SJSA1 (cell line): ENCODE data around the gene VWA8. TPM values are rescaled to one million over a fixed set of nuclear protein-coding genes. Genes with fewer than 3 reads are reported as not detected.
"Not testable (repeated sequence)": the region's sequence is repeated elsewhere in the genome, so short reads cannot be mapped to it uniquely, and the experiment has no call there.

Source experiments
- DNase-seq, 2 experiments: peaks; one replicate each; pipeline ENCODE4 v3.0.0-alpha.2; 2015 to 2020; ENCODE audit warnings: low spot score in 2 of 2, low read depth in 1 of 2
- H3K27ac ChIP-seq: fragments of 250-450 bp; sonication (Bioruptor Pico); 2 replicates; pipeline ENCODE4 v1.5.1; 2020; ENCODE audit warnings: mild to moderate bottlenecking, moderate library complexity
- H3K27me3 ChIP-seq: fragments of 250-450 bp; sonication (Bioruptor Pico); replicated peaks from 2 replicates; pipeline ENCODE4 v1.5.1; 2020; ENCODE audit warnings: mild to moderate bottlenecking, moderate library complexity
- H3K36me3 ChIP-seq: fragments of 250-450 bp; sonication (Bioruptor Pico); 2 replicates; pipeline ENCODE4 v1.5.1; 2020; ENCODE audit warnings: mild to moderate bottlenecking
- H3K4me1 ChIP-seq: fragments of 250-450 bp; sonication (Bioruptor Pico); replicated peaks from 2 replicates; pipeline ENCODE4 v1.6.1; 2021; ENCODE audit warnings: mild to moderate bottlenecking
- H3K4me3 ChIP-seq: fragments of 250-450 bp; sonication (Bioruptor Pico); 2 replicates; pipeline ENCODE4 v1.5.1; 2020; ENCODE audit warnings: mild to moderate bottlenecking
- H3K9me3 ChIP-seq: fragments of 250-450 bp; sonication (Bioruptor Pico); replicated peaks from 2 replicates; pipeline ENCODE4 v1.5.1; 2020; ENCODE audit warnings: mild to moderate bottlenecking
- total RNA-seq: library from RNA; depleted of rRNA; stranded (reverse); fragments of >200 nt; shearing (Covaris generic); gene quantifications from 2 replicates; pipeline ENCODE4 v1.2.3, GENCODE V29; 2014; rRNA removed

The VWA8 gene
- total RNA-seq, 1 experiment from 2014 or later: 8.6 TPM

DNA sequence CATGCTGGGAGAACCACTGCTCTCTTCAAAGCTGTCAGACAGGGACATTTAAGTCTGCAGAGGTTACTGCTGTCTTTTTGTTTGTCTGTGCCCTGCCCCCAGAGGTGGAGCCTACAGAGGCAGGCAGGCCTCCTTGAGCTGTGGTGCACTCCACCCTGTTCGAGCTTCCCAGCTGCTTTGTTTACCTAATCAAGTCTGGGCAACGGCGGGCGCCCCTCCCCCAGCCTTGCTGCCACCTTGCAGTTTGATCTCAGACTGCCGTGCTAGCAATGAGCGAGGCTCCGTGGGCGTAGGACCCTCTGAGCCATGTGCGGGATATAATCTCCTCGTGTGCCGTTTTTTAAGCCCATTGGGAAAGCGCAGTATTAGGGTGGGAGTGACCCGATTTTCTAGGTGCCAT, 420.7 kb downstream of the VWA8 start:
- not testable (repeated sequence) for H3K4me1 ChIP-seq, H3K9me3 ChIP-seq, H3K27ac ChIP-seq, H3K27me3 ChIP-seq, DNase-seq, H3K36me3 ChIP-seq, H3K4me3 ChIP-seq

DNA sequence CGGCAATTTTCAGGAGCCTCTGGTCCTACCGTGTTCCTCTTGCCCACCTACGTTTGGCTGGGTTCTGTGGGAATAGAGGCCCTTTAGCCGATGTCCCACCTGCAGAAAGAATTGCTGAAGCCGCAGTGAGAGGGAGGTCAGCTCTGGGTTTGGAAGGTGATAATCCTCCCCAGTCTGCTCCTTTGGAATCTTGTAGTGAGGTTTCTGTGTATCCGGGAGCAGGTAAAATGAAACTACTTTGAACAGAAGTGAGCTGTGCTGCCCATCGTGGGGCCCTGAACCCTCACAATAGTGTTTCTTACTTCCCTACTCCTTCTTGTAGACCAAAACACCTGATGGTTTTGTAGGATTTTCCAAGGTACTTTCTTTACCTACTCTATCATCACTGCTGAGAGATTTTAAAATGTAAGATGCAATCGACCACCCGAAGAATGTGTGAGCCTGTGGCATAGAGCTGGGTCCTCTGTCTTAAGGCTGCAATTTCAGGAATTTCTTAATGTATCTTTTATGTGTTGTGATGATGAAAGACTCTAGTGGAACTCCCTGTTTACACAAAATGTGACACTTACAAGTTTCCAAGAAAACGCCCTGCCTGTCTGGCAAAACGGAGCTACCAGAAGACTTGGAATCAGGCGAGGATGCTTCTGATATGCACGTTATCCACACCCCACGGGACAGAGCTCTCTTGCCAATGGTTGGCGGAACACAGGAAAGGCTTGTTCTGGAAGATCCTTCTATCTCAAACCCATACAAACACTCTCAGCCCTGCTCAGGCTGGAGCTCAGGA, 427.4 kb downstream of the VWA8 start:
- no peaks in the 10 kb centered on the region for H3K27me3 ChIP-seq
- no peak overlapping the region for H3K27ac ChIP-seq
- H3K4me3 ChIP-seq: no peak overlapping the region
- H3K36me3 ChIP-seq: no peaks in the 10 kb centered on the region
- no peak for DNase-seq
- H3K4me1 ChIP-seq: no peaks in the 10 kb centered on the region
- H3K9me3 ChIP-seq: no peaks in the 10 kb centered on the region

DNA sequence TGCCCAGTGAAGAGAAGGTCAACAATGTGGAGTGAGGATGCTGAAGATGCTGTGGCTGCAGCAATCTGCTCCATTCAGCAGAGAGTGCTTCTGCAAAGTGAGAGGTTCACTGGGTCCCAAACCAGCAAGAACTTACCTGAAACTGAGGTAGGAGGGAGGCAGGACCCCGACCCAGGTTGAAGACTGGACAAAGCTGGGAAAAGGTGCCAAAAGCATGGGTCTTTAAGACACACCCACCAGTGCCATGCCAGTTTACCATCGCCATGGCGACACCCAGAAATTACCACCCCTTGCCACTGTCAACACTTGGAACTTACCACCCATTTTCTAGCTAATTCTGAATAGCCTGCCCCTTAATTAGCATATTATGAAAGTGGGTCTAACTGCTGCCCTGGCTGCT, 432.9 kb downstream of the VWA8 start:
- H3K27ac ChIP-seq: no peak overlapping the region
- no peaks in the 10 kb centered on the region for H3K4me1 ChIP-seq
- H3K4me3 ChIP-seq: no peak overlapping the region
- no peaks in the 10 kb centered on the region for H3K9me3 ChIP-seq
- no peak for DNase-seq
- no peaks in the 10 kb centered on the region for H3K27me3 ChIP-seq
- no peaks in the 10 kb centered on the region for H3K36me3 ChIP-seq

DNA sequence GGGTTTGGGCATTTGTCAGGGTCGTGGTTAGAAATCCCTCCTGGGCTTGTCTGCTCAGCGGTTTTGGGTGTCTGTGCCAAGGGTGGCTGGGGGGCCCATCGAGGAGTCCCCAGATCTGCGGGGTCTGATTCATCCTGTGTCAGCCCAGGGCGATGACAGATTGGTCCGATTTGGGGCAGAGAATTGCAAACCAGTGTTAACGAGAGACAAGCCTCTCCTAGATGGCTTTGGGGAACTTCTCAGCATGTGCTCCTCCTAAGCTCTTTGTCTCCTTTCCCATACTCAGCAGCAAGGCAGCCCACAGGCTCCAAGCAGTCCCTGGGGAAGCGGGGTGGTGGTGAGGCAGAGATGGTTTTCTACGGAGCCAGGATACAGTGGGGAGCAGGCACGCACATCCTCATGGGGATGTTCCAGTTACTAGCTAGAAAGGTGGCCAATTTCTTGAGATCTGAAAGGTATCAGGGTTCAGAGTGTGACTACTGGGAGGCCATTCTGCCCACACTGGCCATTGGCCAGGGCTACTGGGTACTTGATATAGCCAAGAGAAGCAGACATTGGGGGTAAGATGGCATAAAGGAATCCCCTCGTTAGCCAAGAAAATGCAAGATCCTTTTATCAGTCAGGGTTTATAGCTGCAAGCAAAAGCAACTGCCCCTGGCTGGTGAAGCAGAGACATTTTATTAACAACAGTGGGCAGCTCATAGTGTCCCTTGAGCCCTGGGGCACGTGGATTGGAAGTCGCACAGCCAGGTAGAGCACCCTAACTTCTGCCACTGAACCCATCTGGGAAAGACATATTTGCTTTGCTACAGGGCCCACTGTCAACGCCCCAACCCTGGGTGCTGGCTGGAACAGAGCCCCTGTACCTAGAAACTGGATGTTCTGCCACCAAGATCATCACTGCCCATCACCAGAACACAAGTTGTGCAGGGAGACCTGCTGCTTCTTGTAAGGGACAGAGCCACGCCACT, 440.0 kb downstream of the VWA8 start:
- no peaks in the 10 kb centered on the region for H3K9me3 ChIP-seq

DNA sequence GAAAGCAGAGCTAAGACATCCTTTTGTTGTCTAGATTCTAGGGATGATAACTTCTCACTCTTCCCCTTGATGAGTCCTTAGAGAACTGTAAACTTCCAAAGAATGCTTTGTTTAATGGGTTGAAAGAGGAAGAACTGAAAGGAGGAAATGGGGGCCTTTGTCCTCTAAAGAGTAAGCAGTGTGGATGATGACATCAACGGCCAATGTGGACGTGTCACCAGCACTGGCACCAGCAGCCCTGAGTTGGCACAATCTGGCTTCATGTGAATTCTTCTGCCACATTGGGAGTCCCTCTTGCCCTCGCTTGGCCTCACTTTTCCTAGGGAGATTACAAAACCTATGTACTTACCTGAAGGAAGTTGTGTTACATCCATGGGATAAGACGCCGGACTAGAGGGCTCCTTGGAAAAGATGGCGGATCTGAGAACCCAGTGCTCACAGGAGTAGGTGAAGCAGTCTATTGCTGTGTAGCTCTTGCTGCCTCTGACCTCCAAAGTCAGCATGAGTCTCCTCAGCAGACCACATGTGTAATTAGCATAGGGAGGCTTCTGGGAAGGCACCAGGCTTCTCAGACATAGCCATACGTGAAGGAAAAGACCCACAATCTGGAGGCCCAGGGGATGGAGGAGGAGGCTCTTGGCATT, 440.8 kb downstream of the VWA8 start:
- H3K4me1 ChIP-seq: no peaks in the 10 kb centered on the region
- no peaks in the 10 kb centered on the region for H3K9me3 ChIP-seq
- no peak overlapping the region for H3K4me3 ChIP-seq
- no peaks in the 10 kb centered on the region for H3K27me3 ChIP-seq
- no peaks in the 10 kb centered on the region for H3K36me3 ChIP-seq
- no peak overlapping the region for H3K27ac ChIP-seq
- DNase-seq: no peak

More for the DNA sequence above, 440.0 kb downstream of the VWA8 start:
- Histone ChIP-seq H3K4me3 (no peak overlapping the region), H3K27me3 (no peaks in the 10 kb centered on the region), H3K4me1 (no peaks in the 10 kb centered on the region), H3K36me3 (no peaks in the 10 kb centered on the region), H3K27ac (no peak overlapping the region)
- DNase-seq: no peak

Other genes starting within 250 kb of the VWA8 start
- gene DGKH, start 87.5 kb upstream of the VWA8 start, total RNA-seq: 5.6 and 11.3 TPM in 2 replicates